B cell (primary cell): ENCODE results near the gene MBP. TPM values are rescaled to one million over a fixed set of nuclear protein-coding genes. Genes with fewer than 3 reads are reported as not detected.

ENCODE experiments used
- ATAC-seq: fragments of 200-7000 bp; cut with Tn5 transposase; one replicate; pipeline ENCODE4 v1.10.0; 2021; ENCODE audit warnings: low read depth, mild to moderate bottlenecking, moderate number of reproducible peaks, moderate library complexity
- CTCF ChIA-PET: fragments of 350-600 bp; sonication (Branson Sonifier 250); formaldehyde crosslinking; loops from one replicate; lab custom pipeline; 2021; ENCODE audit warnings: antibody characterized with exemption, inconsistent platforms; lab: Charles Lee
- POLR2A ChIA-PET: fragments of 350-600 bp; sonication (Branson Sonifier 250); formaldehyde crosslinking; loops from one replicate; lab custom pipeline; 2021; ENCODE audit warnings: antibody characterized with exemption; lab: Charles Lee
- DNase-seq: peaks from one replicate; pipeline ENCODE4 v3.0.0; 2013
- H2AFZ ChIP-seq: 2 replicates; pipeline ENCODE4 v1.6.1; 2012; ENCODE audit warnings: mild to moderate bottlenecking, low read depth, low read length; ENCODE audit not compliant: insufficient read depth, poor library complexity, severe bottlenecking
- H3K27ac ChIP-seq, 2 donors: 1 replicate in 1 of 2; 2 replicates in 1 of 2; pipeline ENCODE4 v1.5.1; 2012 to 2013; ENCODE audit warnings: low read length in 2 of 2, mild to moderate bottlenecking in 2 of 2, moderate library complexity in 1 of 2
- H3K27me3 ChIP-seq, 4 experiments: fragments of 200-600 bp in 1 of 4; sonication (generic) in 1 of 4; replicated peaks in 1 of 4; 1 replicate in 2 of 4; 2 replicates in 2 of 4; pipeline versions ENCODE4 v1.6.1 to v1.7.0; 2013 to 2016; ENCODE audit warnings: low read length in 3 of 4, mild to moderate bottlenecking in 2 of 4, mixed read lengths in 1 of 4, moderate library complexity in 1 of 4; ENCODE audit not compliant: insufficient read depth in 4 of 4, control insufficient read depth in 3 of 4; ENCODE audit errors: control extremely low read depth in 1 of 4
- H3K36me3 ChIP-seq, 2 experiments: replicated peaks in 1 of 2; 1 replicate in 1 of 2; 2 replicates in 1 of 2; pipeline versions ENCODE4 v1.6.1 to v1.7.1; 2013; ENCODE audit warnings: low read length in 1 of 2; ENCODE audit not compliant: insufficient read depth in 2 of 2, control insufficient read depth in 1 of 2; ENCODE audit errors: control extremely low read depth in 1 of 2, extremely low read depth in 1 of 2
- H3K4me1 ChIP-seq, 2 donors: fragments of 200-600 bp in 1 of 2; sonication (generic) in 1 of 2; 1 replicate in 1 of 2; 2 replicates in 1 of 2; pipeline versions ENCODE4 v1.5.1 to v1.6.1; 2013 to 2017; ENCODE audit warnings: low read length in 2 of 2; ENCODE audit not compliant: control insufficient read depth in 2 of 2, insufficient read depth in 2 of 2
- H3K4me2 ChIP-seq: replicated peaks from 2 replicates; pipeline ENCODE3; 2012; ENCODE audit warnings: mild to moderate bottlenecking, low read depth, low read length; ENCODE audit not compliant: poor library complexity, severe bottlenecking
- H3K4me3 ChIP-seq, 5 experiments: fragments of 200-600 bp in 1 of 5; sonication (generic) in 1 of 5; 1 replicate in 3 of 5; 2 replicates in 2 of 5; pipeline versions ENCODE4 v1.5.1 to v1.7.0; 2011 to 2016; ENCODE audit warnings: low read length in 4 of 5, mild to moderate bottlenecking in 4 of 5, low read depth in 2 of 5, control low read depth in 1 of 5, moderate library complexity in 1 of 5; ENCODE audit not compliant: insufficient read depth in 1 of 5; ENCODE audit errors: control extremely low read depth in 1 of 5, extremely low read depth in 1 of 5
- H3K79me2 ChIP-seq: fragments of 200-600 bp; sonication (generic); one replicate; pipeline ENCODE4 v1.6.0; 2016; ENCODE audit warnings: low read length; ENCODE audit not compliant: control insufficient read depth, insufficient read depth
- H3K9ac ChIP-seq: fragments of 200-600 bp; sonication (generic); 2 replicates; pipeline ENCODE4 v1.6.1; 2017; ENCODE audit warnings: mild to moderate bottlenecking, low read length, moderate library complexity
- H3K9me3 ChIP-seq, 3 donors: one replicate each; pipeline versions ENCODE4 v1.6.1 to v1.7.1; 2013; ENCODE audit warnings: low read length in 2 of 3; ENCODE audit not compliant: control insufficient read depth in 2 of 3, insufficient read depth in 1 of 3; ENCODE audit errors: control extremely low read depth in 1 of 3
- H4K20me1 ChIP-seq: 2 replicates; pipeline ENCODE4 v1.6.0; 2012; ENCODE audit warnings: mild to moderate bottlenecking, low read length; ENCODE audit not compliant: insufficient read depth, control insufficient read depth, poor library complexity, severe bottlenecking
- H3K27ac Mint-ChIP-seq: one replicate; pipeline ENCODE4 v1.8.0; 2021; ENCODE audit warnings: mixed read lengths
- H3K27me3 Mint-ChIP-seq: one replicate; pipeline ENCODE4 v1.8.0; 2021; ENCODE audit warnings: mixed read lengths
- H3K4me1 Mint-ChIP-seq: one replicate; pipeline ENCODE4 v1.8.0; 2021; ENCODE audit warnings: mixed read lengths
- H3K4me3 Mint-ChIP-seq: one replicate; pipeline ENCODE4 v1.8.0; 2021; ENCODE audit warnings: mixed read lengths
- H3K9me3 Mint-ChIP-seq: one replicate; pipeline ENCODE4 v1.8.0; 2022; ENCODE audit warnings: mixed read lengths; ENCODE audit not compliant: insufficient read depth
- EZH2 ChIP-seq: IDR thresholded peaks from 2 replicates; pipeline ENCODE4 v1.6.1; 2012; ENCODE audit warnings: borderline replicate concordance, low read depth, mild to moderate bottlenecking, moderate library complexity, low read length; ENCODE audit not compliant: insufficient read depth, poor library complexity, severe bottlenecking
- WGBS: methylation state at CpG from one replicate; pipeline ENCODE4 v1.1.5; 2013; ENCODE audit warnings: missing lambda C conversion rate; ENCODE audit not compliant: insufficient coverage; 5-methylcytosine and 5-hydroxymethylcytosine counted together
- intact Hi-C: fragments of 100-400 bp; cut with micrococcal nuclease; formaldehyde crosslinking; loops from one replicate; pipeline ENCODE4 v1.10.0; 2022
- polyA plus RNA-seq: library from polyadenylated mRNA; depleted of rRNA; stranded (reverse); fragments of >200 nt; gene quantifications from 2 replicates; pipeline ENCODE4 v1.2.3, GENCODE V29; 2012
- total RNA-seq, 2 donors: library from RNA; stranded (reverse); fragments of 120-200 nt in 1 of 2; gene quantifications; 1 replicate in 1 of 2; 2 replicates in 1 of 2; pipeline versions ENCODE4 v1.2.3 to v1.2.4, GENCODE V29; 2013 to 2022
- TF ChIP-seq, protein P1 (sequence below): fragments of 200-600 bp; IDR thresholded peaks from one replicate; pipeline ENCODE4 v1.8.0; 2022; ENCODE audit warnings: antibody characterized with exemption, mild to moderate bottlenecking

The MBP gene
- total and polyA plus RNA-seq, 2 donors (not counting 1 experiment from before 2014, with no cell fraction given), result 30.1 to 192 TPM

DNA sequence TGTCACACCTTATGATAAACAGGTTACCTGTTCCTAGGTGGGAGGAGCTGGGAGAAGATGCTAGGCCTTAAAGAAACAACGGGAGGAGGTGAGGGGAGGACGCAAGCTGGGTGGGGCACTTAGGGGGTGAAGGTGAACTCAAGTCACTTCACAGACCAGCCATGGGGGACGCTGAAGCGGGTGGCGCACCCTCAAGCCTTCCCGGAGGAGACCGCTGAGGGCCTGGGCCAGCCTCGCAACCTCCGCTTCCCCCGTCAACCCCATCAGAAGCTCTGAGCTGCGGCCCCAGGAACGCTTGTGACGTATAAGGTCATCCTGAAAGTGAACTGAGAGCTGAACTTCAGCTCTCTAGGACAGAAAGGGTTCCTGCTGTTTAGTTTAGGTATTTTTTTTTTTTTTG is 133.5 kb downstream of the MBP start:
- Histone ChIP-seq H3K4me1 (peaks cover 0 to 5% of the 10 kb centered on the region in 2 donors), H3K36me3 (no peaks in the 10 kb centered on the region), H3K4me3 (no peak overlapping the region), H3K4me2 (no peak overlapping the region), H2AFZ (no peak overlapping the region), H3K79me2 (no peaks in the 10 kb centered on the region), H3K27ac (no peak overlapping the region), H4K20me1 (no peaks in the 10 kb centered on the region), H3K9me3 (no peaks in the 10 kb centered on the region), H3K27me3 (peaks cover 0 to 2% (median 0%) of the 10 kb centered on the region in 4 experiments), H3K9ac (no peak overlapping the region)
- H3K27ac Mint-ChIP-seq, result no peak overlapping the region
- CTCF ChIA-PET, result interaction anchor here (1.1 to 7.6 kb wide), 17 partner anchors 8 to 470 kb away, joined by 3 to 167 read pairs (median 13); no protein-coding TSS in a partner anchor
- DNase-seq, result no peak
- peaks cover 8% of the 10 kb centered on the region for H3K4me1 Mint-ChIP-seq
- POLR2A ChIA-PET, result no interaction called here
- ATAC-seq, result no peak
- no peaks in the 10 kb centered on the region for H3K27me3 Mint-ChIP-seq
- no peak overlapping the region for H3K4me3 Mint-ChIP-seq
- TF ChIP-seq EZH2, result no peak
- TF ChIP-seq, protein P1, sequence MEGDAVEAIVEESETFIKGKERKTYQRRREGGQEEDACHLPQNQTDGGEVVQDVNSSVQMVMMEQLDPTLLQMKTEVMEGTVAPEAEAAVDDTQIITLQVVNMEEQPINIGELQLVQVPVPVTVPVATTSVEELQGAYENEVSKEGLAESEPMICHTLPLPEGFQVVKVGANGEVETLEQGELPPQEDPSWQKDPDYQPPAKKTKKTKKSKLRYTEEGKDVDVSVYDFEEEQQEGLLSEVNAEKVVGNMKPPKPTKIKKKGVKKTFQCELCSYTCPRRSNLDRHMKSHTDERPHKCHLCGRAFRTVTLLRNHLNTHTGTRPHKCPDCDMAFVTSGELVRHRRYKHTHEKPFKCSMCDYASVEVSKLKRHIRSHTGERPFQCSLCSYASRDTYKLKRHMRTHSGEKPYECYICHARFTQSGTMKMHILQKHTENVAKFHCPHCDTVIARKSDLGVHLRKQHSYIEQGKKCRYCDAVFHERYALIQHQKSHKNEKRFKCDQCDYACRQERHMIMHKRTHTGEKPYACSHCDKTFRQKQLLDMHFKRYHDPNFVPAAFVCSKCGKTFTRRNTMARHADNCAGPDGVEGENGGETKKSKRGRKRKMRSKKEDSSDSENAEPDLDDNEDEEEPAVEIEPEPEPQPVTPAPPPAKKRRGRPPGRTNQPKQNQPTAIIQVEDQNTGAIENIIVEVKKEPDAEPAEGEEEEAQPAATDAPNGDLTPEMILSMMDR, result no peak
- no peaks in the 10 kb centered on the region for H3K9me3 Mint-ChIP-seq
- intact Hi-C loops, result no loop called here
- WGBS, result 91% methylated on average over 11 of the region's 13 CpGs

DNA sequence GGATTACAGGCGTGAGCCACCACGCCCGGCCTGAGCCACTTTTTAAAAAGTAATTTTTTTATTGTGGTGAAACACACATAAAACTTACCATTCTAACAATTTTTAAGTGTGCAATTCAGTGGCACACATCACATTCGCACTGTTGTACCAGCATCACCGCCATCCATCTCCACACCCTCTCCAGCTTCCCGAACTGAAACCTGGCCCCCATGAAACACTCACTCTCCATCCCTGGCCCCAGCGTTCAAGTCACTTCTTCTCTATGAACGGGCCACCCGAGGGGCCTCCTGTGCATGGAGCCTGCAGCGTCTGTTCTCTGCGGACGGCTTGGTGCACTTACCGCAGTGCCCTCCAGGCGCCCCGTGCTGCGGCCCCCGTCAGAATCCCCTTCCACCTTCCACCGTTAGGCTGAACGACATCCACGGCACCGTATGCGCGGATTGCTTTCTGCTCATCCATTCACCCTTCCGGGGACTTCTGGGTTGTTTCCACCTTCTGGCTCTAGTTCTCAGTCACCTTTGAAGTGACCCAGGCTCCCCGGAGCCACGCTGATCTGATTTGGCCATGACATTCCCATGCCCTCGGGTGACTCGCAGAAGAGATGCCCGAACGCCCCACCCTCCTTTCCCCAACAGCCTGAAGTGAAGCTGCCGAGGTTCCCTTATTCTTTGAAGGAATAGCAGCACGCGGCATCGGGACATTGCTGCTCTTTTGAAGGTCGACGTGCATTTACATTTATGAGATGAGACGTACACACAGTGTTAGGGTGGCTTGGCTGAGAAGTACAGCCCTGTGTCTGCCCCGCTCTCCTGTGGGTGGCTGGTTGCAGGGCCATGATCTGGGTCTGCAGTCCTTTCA is 134.4 kb downstream of the MBP start:
- DNase-seq (no peak), ATAC-seq (no peak)
- intact Hi-C loops, result no loop called here
- ChIA-PET POLR2A (no interaction called here), CTCF (interaction anchor here (1.1 to 7.9 kb wide), 13 partner anchors 8 to 213 kb away, joined by 3 to 167 read pairs (median 20); partner anchors contain the start of gene MBP)
- Histone ChIP-seq H3K4me2 (no peak overlapping the region), H3K36me3 (no peaks in the 10 kb centered on the region), H3K9me3 (no peaks in the 10 kb centered on the region), H3K27ac (no peak overlapping the region), H3K27me3 (peaks cover 0 to 2% (median 0%) of the 10 kb centered on the region in 4 experiments), H4K20me1 (no peaks in the 10 kb centered on the region), H3K4me3 (no peak overlapping the region), H3K4me1 (peaks cover 0 to 4% of the 10 kb centered on the region in 2 donors), H2AFZ (no peak overlapping the region), H3K79me2 (no peaks in the 10 kb centered on the region), H3K9ac (no peak overlapping the region)
- Mint-ChIP-seq H3K4me3 (no peak overlapping the region), H3K4me1 (peaks cover 8% of the 10 kb centered on the region), H3K27me3 (no peaks in the 10 kb centered on the region), H3K9me3 (no peaks in the 10 kb centered on the region), H3K27ac (no peak overlapping the region)
- TF ChIP-seq EZH2, result no peak
- WGBS, result 95% methylated on average over 31 of the region's 38 CpGs
